T-helper 2 cell treated with Interferon-gamma antibody and Interleukin-4, amounts not matched to agents 100 ng/mL and 5 ng/mL, for 36 hours (primary cell): ENCODE measurements around the gene PKIB. TPM values are rescaled to one million over a fixed set of nuclear protein-coding genes. Genes with fewer than 3 reads are reported as not detected.
"Not testable (repeated sequence)": the region's sequence is repeated elsewhere in the genome, so short reads cannot be mapped to it uniquely, and the experiment has no call there.

Experiments
- intact Hi-C: fragments of 100-400 bp; cut with micrococcal nuclease; formaldehyde crosslinking; loops from one replicate; pipeline ENCODE4 v1.15.1; 2023
- total RNA-seq: library from RNA; stranded (reverse); gene quantifications from 2 replicates; pipeline ENCODE4 v1.2.3, GENCODE V29; 2022

Gene PKIB
- total RNA-seq, 1 donor from 2014 or later = 0.95 TPM

DNA sequence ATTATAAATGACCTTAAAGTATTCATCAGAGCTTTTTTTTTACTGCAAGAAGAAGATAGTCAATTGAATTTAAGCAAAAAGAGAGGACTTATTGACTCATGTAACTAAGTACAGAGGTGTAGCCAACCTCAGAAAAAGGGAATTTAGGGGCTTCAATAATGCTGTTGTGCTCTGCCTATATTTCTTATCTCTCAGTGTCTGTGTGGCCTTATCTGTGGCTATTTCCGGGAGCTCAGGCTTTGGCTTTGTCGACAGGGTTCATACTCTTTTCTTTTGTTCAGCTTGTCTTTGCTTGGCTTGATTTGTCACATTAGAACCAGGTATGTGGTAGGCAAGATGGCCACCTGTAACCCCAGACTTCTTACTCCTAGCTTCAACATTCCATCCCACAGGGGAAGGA is 130.7 kb downstream of the PKIB start:
- intact Hi-C loops = no loop called here

DNA sequence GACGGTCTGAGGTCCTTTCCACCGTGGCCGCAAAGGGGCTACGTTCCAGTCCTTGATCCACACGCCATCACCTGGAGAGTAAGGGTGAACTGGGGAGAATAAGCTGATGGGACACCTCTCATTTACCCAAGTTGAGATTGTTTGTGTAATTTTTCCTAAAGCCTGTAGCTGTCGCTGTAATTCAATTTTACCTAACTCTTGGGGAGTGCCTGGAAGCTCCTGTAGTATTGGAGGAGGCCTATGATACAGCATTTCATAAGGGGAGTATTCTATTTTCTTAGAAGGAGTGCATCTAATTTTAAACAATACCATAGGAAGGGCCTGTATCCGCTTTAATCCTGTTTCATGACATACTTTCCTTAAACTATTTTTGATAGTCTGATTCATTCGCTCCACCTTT is 134.0 kb downstream of the PKIB start:
- intact Hi-C loops = loop anchor here (1.0 kb wide), 1 partner anchor 95 kb away; no protein-coding TSS in a partner anchor

- intact Hi-C loops = loop anchor here (1.0 kb wide), 1 partner anchor 94 kb away; no protein-coding TSS in a partner anchor
Measured at GRCh38 chr6:122744856-122745255, 134.7 kb downstream of the PKIB start.

DNA sequence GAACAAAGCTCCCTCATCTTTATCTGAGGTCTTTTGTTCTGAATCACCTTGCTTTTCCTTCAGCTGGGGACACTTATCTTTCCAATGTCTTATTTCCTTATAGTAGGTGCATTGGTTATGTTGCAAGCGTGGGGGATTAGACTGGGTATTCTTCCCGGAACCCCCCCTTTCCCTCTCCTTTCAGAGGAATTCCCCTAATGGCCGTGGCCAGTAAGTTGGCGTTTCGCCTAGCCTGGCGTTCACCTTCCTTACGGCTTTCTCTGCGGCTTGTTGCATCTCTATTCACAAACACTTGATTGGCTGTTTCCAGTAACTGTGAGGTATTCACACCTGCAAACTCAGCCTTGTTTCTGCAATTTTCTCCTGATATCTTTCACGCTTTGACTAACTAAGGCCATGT is 136.5 kb downstream of the PKIB start:
- intact Hi-C loops = no loop called here

DNA sequence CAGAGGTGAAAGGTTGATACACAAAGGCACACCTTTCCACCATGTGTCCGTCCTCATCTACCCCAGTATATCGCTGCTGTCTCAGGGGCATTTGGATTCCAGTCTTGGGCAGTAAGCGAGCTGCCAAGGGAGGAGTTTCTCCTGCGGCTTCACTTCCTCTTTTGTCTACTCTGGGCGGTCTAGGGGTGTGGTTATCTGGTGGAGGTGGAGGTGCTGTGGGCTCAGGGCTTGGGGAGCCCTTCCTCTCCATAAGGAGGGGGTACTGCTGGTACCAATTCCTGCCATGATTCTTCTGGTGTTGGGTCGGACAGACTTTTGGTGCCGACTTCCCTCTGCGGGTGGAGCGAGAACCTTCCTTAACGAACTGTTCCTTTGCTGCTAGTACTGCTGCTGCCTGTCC is 137.4 kb downstream of the PKIB start:
- intact Hi-C loops = no loop called here

- intact Hi-C loops = not testable (repeated sequence)
Measured at GRCh38 chr6:122748945-122749344, 138.7 kb downstream of the PKIB start.

GRCh38 chr6:122749451-122750050 is 139.3 kb downstream of the PKIB start:
- intact Hi-C loops = no loop called here

- intact Hi-C loops = no loop called here
Measured at GRCh38 chr6:122751326-122751725, 141.1 kb downstream of the PKIB start.

GRCh38 chr6:122752459-122752858 is 142.3 kb downstream of the PKIB start:
- intact Hi-C loops = no loop called here

DNA sequence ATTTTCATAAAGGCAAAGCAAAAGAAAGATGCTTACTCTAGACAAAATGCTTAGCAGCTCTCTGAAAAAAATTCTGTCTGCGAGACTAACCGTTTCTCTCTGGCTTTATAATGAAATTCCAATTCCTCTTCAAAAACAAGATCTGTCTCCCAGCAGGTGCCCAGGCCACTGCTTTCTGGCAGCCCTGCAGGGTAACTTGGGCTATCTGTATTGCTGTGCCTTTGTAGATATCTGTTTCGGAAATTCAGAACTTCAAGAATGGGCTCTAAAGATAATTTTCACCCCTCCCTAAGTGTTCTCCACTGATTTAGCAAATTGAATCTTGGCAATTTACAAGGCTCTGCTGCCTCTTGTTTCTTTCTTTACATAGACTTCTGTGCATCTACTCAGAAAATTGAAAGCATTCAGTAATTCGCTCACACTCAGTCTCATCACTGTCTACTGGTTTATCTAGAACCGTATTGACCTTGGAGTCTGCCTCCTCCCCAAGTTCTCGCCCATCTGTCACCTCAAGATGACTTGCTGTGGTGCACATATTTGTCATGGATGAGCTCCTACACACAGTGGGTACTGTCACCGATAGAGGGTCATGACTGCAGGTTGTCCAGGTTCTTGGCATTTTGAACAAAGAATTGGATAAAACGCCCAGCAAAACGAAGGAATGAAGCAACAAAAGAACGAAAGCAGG is 142.9 kb downstream of the PKIB start:
- intact Hi-C loops = no loop called here

DNA sequence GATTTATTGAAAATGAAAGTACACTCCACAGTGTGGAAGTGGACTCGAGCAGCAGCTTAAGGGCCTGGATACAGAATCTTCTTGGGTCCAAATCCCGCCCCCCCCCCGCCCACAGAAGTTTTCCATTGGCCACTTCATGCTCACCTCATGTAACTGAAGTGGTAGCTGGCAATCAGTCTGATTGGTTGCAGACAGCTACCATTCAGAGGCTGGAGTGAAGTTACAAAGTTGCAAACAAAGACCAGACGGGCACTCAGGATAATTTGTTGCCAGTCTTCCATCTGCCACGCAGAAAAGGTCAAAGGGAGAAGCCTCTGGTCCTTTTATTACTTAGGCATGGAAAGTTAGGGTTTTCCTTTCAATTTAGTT is 143.5 kb downstream of the PKIB start:
- intact Hi-C loops = loop anchor here (2.0 kb wide), 1 partner anchor 35 kb away; the partner anchor contains the start of gene SMPDL3A

- intact Hi-C loops = loop anchor here (2.0 kb wide), 1 partner anchor 35 kb away; the partner anchor contains the start of gene SMPDL3A
Measured at GRCh38 chr6:122754191-122754731, 144.1 kb downstream of the PKIB start.

DNA sequence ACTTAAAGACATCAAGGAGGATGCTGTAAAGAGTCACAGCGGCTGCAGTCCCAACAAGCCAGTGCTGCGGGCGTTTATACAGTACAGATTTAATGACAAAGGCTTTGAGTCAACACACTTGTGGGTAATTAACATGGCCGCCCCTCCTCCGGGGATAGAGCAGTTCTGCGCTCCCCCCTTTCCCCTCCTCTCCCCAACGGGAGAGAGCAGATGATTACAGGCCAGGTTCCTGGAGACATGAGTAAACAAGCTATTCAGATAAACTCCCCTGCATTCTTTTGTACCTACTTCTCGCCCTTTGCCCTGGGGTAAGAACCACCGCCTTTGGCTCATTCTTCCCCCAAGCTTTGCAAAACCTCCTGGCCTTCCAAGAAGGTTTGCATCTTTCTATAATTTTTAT is 145.7 kb downstream of the PKIB start:
- intact Hi-C loops = loop anchor here (2.0 kb wide), 1 partner anchor 33 kb away; the partner anchor contains the start of gene SMPDL3A

DNA sequence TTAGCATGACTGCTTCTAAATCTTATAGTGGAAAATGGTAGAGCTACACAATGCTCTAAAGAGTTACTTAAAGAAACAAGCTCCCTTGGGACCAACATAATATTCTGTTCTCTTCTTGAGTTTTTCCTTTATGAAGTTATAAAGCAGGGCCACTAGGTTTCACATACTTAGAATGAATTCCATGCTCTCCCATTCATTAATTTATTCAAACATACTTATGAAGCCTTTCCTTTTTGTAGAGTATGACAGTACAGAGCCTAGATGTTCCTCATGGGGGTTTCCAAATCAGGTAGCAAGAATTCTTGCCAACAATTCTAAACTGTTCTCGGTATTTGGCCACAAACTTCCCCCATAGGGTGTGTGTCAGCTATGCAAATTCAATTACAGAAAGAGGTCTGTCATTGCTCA is 148.7 kb downstream of the PKIB start:
- intact Hi-C loops = no loop called here

DNA sequence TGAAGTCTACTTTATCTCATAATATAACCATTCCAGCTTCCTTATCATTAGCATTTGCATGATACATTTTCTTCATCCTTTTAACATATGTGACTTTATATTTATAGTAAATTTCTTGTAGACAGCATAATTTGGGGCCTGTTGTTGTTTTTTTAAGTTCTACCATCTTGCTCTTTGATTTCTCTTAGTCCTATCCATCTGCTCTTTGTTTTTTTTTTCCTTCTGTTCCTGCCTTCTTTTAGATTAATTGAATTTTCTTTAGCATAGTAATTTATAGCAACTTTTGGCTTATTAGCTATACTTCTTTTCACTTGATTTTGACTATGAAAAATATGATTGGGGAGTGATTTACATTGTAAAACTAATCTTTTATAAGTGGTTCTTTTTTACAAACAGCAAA is 150.1 kb downstream of the PKIB start:
- intact Hi-C loops = no loop called here

DNA sequence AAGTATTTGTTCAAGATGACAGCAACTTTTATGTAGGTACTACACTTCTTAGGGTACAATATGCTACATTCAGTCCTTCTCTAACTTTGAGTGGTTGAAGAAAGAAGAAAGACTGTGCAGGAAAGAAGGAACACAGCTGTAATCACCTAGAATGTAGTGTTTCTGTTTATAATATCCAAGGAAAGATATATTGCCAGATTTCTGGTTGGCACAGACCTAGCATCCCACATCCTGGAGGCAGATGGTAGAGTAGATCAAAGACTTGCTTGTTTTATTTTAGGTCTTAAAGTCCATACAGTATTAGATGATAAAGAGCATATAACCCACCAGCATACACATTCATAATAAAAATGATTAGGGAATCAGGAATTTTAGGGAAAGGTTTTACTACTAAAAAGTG is 156.1 kb downstream of the PKIB start:
- intact Hi-C loops = no loop called here

- intact Hi-C loops = no loop called here
Measured at GRCh38 chr6:122770835-122771601, 160.8 kb downstream of the PKIB start.

DNA sequence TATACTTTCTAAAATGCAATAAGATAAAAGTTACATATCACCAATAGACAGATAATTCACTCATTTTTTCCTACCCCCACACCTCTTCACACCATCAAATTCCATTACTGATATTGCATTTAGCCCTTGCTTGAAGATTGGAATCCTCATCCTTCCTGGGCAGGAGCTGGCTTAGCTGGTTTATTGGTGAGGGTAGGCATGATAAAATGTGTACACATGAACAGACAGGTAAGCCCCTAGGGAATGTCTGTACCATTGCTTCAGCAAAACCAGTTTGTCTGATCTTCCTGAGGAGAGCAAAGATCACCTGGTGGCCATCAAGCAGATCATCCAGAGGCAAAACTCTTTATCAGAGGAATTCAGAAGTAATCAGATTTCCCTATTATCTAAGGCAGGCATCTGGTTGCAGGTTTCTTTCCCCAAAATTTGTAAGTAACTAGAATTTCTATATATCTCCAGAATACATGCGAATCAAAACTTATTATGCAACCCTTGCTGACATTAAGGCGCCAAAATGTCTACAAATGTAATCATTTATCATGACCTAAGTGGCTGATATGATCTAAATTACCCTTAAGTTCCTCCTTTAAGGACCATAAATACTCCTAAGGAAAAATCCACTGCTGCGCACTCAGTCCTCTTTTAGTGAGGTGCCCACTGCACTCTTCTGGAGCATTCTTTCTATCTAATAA is 162.7 kb downstream of the PKIB start:
- intact Hi-C loops = no loop called here
